ENCODE measurements around the gene C18orf54.

DNA sequence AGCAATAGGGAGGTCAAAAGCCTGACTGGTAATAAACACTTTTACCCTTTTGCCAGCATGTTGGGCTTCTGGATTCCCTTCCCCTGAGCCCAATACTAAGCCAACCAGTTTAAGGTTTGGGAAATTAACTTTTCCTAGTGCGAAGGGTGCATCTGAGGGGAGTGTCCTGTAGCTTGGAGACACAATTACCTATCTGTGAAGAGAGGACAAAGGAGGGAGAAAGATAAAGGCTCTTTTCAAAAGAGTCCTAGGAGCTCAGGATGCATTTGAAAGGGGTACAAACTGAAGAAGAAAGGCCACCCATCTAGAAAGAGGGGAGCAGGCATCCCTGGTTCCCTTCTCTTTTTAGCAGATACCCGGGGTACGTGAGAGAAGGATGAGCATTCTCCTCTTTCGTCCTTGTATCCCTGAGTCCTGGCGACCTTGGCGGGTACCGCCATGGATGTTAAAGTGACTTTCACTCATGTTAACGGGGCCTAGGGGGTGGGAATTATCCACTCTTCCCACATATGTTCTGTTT, 25.1 kb downstream of the C18orf54 start:
- TF ChIP-seq, protein P1, sequence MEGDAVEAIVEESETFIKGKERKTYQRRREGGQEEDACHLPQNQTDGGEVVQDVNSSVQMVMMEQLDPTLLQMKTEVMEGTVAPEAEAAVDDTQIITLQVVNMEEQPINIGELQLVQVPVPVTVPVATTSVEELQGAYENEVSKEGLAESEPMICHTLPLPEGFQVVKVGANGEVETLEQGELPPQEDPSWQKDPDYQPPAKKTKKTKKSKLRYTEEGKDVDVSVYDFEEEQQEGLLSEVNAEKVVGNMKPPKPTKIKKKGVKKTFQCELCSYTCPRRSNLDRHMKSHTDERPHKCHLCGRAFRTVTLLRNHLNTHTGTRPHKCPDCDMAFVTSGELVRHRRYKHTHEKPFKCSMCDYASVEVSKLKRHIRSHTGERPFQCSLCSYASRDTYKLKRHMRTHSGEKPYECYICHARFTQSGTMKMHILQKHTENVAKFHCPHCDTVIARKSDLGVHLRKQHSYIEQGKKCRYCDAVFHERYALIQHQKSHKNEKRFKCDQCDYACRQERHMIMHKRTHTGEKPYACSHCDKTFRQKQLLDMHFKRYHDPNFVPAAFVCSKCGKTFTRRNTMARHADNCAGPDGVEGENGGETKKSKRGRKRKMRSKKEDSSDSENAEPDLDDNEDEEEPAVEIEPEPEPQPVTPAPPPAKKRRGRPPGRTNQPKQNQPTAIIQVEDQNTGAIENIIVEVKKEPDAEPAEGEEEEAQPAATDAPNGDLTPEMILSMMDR (IDR thresholded peaks at IDR 0.05), result no peak
- TF ChIP-seq POLR2AphosphoS5 (IDR thresholded peaks at IDR 0.05; ENCODE audit: insufficient read depth in 1 of 2, low read depth in 1 of 2) (no peak), POLR2A (IDR thresholded peaks at IDR 0.05) (no peak)
